NB4 (cell line): Measurements from ENCODE around the gene RHBDL3.

Experiments used
- CTCF ChIP-seq: IDR thresholded peaks from one replicate; pipeline ENCODE4 v1.5.1; 2012; ENCODE audit warnings: low read depth, low read length
- POLR2A ChIP-seq: IDR thresholded peaks from 2 replicates; pipeline ENCODE4 v1.6.1; 2011; ENCODE audit warnings: mild to moderate bottlenecking; ENCODE audit not compliant: insufficient read length; ENCODE audit errors: extremely low read depth

GRCh38 chr17:32289471-32290070 is 23.9 kb downstream of the RHBDL3 start:
- TF ChIP-seq CTCF (no peak), POLR2A (no peak)
